WTC11 (cell line): ENCODE data around the gene FHIT.

Experiments used
- CBFB ChIP-seq: sonication (generic); formaldehyde crosslinking; IDR thresholded peaks from 2 replicates; pipeline ENCODE4 v1.8.1; 2022; ENCODE audit warnings: mild to moderate bottlenecking, low read depth, missing genetic modification reagents
- CREM ChIP-seq: sonication (generic); formaldehyde crosslinking; IDR thresholded peaks from 2 replicates; pipeline ENCODE4 v1.8.1; 2022; ENCODE audit warnings: mild to moderate bottlenecking, missing genetic modification reagents, moderate library complexity
- CTCF ChIP-seq: fragments of 200-600 bp; IDR thresholded peaks from 2 replicates; pipeline ENCODE4 v1.8.0; 2022; ENCODE audit warnings: antibody characterized with exemption
- FOXK1 ChIP-seq: sonication (generic); formaldehyde crosslinking; IDR thresholded peaks from 2 replicates; pipeline ENCODE4 v1.8.0; 2022; ENCODE audit warnings: mild to moderate bottlenecking, moderate library complexity, missing genetic modification reagents
- NFE2L1 ChIP-seq: sonication (generic); formaldehyde crosslinking; IDR thresholded peaks from 2 replicates; pipeline ENCODE4 v1.8.1; 2023; ENCODE audit warnings: missing genetic modification reagents
- NFYB ChIP-seq: sonication (generic); formaldehyde crosslinking; conservative IDR thresholded peaks from 2 replicates; pipeline ENCODE4 v1.8.0; 2022; ENCODE audit warnings: low read depth, missing genetic modification reagents
- SMAD4 ChIP-seq: sonication (generic); formaldehyde crosslinking; IDR thresholded peaks from 2 replicates; pipeline ENCODE4 v1.8.0; 2022; ENCODE audit warnings: mild to moderate bottlenecking, missing genetic modification reagents
- TF ChIP-seq, protein P1 (sequence below): sonication (generic); formaldehyde crosslinking; conservative IDR thresholded peaks from 2 replicates; pipeline ENCODE4 v1.8.1; 2023; ENCODE audit warnings: mild to moderate bottlenecking, low read depth, missing genetic modification reagents, moderate library complexity
- TF ChIP-seq, protein P2 (sequence below): sonication (generic); formaldehyde crosslinking; IDR thresholded peaks from 2 replicates; pipeline ENCODE4 v1.8.1; 2022; ENCODE audit warnings: missing genetic modification reagents, borderline replicate concordance

- TF ChIP-seq, protein P1, sequence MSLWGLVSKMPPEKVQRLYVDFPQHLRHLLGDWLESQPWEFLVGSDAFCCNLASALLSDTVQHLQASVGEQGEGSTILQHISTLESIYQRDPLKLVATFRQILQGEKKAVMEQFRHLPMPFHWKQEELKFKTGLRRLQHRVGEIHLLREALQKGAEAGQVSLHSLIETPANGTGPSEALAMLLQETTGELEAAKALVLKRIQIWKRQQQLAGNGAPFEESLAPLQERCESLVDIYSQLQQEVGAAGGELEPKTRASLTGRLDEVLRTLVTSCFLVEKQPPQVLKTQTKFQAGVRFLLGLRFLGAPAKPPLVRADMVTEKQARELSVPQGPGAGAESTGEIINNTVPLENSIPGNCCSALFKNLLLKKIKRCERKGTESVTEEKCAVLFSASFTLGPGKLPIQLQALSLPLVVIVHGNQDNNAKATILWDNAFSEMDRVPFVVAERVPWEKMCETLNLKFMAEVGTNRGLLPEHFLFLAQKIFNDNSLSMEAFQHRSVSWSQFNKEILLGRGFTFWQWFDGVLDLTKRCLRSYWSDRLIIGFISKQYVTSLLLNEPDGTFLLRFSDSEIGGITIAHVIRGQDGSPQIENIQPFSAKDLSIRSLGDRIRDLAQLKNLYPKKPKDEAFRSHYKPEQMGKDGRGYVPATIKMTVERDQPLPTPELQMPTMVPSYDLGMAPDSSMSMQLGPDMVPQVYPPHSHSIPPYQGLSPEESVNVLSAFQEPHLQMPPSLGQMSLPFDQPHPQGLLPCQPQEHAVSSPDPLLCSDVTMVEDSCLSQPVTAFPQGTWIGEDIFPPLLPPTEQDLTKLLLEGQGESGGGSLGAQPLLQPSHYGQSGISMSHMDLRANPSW (CRISPR knock-in tag): no peak
- TF ChIP-seq CTCF (no peak), CBFB (CRISPR knock-in tag) (no peak), NFYB (CRISPR knock-in tag) (no peak), CREM (CRISPR knock-in tag) (no peak), NFE2L1 (CRISPR knock-in tag) (no peak), FOXK1 (CRISPR knock-in tag) (no peak), SMAD4 (CRISPR knock-in tag) (no peak)
- TF ChIP-seq, protein P2, sequence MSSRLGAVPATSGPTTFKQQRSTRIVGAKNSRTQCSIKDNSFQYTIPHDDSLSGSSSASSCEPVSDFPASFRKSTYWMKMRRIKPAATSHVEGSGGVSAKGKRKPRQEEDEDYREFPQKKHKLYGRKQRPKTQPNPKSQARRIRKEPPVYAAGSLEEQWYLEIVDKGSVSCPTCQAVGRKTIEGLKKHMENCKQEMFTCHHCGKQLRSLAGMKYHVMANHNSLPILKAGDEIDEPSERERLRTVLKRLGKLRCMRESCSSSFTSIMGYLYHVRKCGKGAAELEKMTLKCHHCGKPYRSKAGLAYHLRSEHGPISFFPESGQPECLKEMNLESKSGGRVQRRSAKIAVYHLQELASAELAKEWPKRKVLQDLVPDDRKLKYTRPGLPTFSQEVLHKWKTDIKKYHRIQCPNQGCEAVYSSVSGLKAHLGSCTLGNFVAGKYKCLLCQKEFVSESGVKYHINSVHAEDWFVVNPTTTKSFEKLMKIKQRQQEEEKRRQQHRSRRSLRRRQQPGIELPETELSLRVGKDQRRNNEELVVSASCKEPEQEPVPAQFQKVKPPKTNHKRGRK: no peak
These were observed 620.3 kb downstream of the FHIT start for GRCh38 chr3:60630953-60631352.
